ENCODE results near the gene NUDT19. TPM values are rescaled to one million over a fixed set of nuclear protein-coding genes. Genes with fewer than 3 reads are reported as not detected.
A peak's percentile ranks its signal among the peaks of the same experiment; 100 is the strongest.

The NUDT19 gene
- total RNA-seq, 1 experiment from 2014 or later = 6.1 TPM

- no peak overlapping the region for H3K4ac ChIP-seq (ENCODE audit: low read depth, low read length)
- no peak overlapping the region for H2BK20ac ChIP-seq (ENCODE audit: low read depth, low read length, poor library complexity, severe bottlenecking)
- H3K4me2 ChIP-seq (ENCODE audit: insufficient read depth, insufficient read length, low read length) = no peak overlapping the region
- H3K14ac ChIP-seq (ENCODE audit: insufficient read depth, low read length) = no peak overlapping the region
- Mint-ChIP-seq H3K27ac (no peak overlapping the region), H3K27me3 (ENCODE audit: low read depth) (no peaks in the 10 kb centered on the region; the same call in 1 of the 2 replicates), H3K36me3 (ENCODE audit: insufficient read depth in 1 of 3, low read depth in 3 of 3) (no peaks in the 10 kb centered on the region), H3K4me3 (no peak overlapping the region), H3K9me3 (no peaks in the 10 kb centered on the region), H3K4me1 (peaks cover 3 to 5% of the 10 kb centered on the region in 2 experiments; a peak in 3 of 4 replicates)
- H3K23me2 ChIP-seq (ENCODE audit: insufficient read length, low read depth, low read length, poor library complexity, severe bottlenecking) = no peaks in the 10 kb centered on the region
- H4K20me1 ChIP-seq (ENCODE audit: control insufficient read depth, insufficient read depth, insufficient read length) = no peaks in the 10 kb centered on the region
- H4K8ac ChIP-seq (replicated peaks; ENCODE audit: insufficient read length, low read depth, low read length) = no peak overlapping the region
- H3K27ac ChIP-seq (ENCODE audit: insufficient read length, low read depth, low read length) = no peak overlapping the region
- H2AK5ac ChIP-seq (ENCODE audit: insufficient read length, low read length) = no peak overlapping the region
- H3K9me3 ChIP-seq (ENCODE audit: control insufficient read depth, low read depth, low read length) = no peaks in the 10 kb centered on the region
- no peak overlapping the region for H3T11ph ChIP-seq (ENCODE audit: low read length)
- no peaks in the 10 kb centered on the region for H3K4me1 ChIP-seq (ENCODE audit: insufficient read depth, low read length)
- no peak overlapping the region for H2AFZ ChIP-seq (ENCODE audit: low read length)
- no peak overlapping the region for H2BK15ac ChIP-seq (ENCODE audit: low read depth, low read length)
- H3K23ac ChIP-seq (ENCODE audit: insufficient read length, low read depth, low read length) = no peak overlapping the region
- H3K18ac ChIP-seq (ENCODE audit: insufficient read length, low read depth, low read length) = no peak overlapping the region
- no peak overlapping the region for H4K5ac ChIP-seq (ENCODE audit: insufficient read length, low read depth, low read length)
- H3K9ac ChIP-seq (ENCODE audit: extremely low read depth, insufficient read length, low read length) = no peak overlapping the region
- no peaks in the 10 kb centered on the region for H3K27me3 ChIP-seq (ENCODE audit: insufficient read depth, low read length)
- no peak overlapping the region for H2BK12ac ChIP-seq (ENCODE audit: insufficient read length, low read depth, low read length)
- DNase-seq = no peak
- TF ChIP-seq CTCF (conservative IDR thresholded peaks at IDR 0.05) = peak; percentile 50
- no peaks in the 10 kb centered on the region for H3K79me2 ChIP-seq (ENCODE audit: insufficient read depth, low read length)
- no peak overlapping the region for H2BK120ac ChIP-seq (ENCODE audit: low read depth, low read length, poor library complexity, severe bottlenecking)
- H4K91ac ChIP-seq (ENCODE audit: insufficient read length, low read depth, low read length) = no peak overlapping the region
- no peaks in the 10 kb centered on the region for H3K79me1 ChIP-seq (ENCODE audit: insufficient read depth, low read depth, low read length, poor library complexity, severe bottlenecking)
- no peak overlapping the region for H2BK5ac ChIP-seq (ENCODE audit: insufficient read length, low read length)
- no peak overlapping the region for H3K56ac ChIP-seq (ENCODE audit: insufficient read length, low read depth, low read length)
- WGBS (ENCODE audit: extremely low coverage, insufficient read length, low lambda C conversion rate) = no CpG with 5 or more reads among the region's 5 CpGs
Measured at GRCh38 chr19:32748497-32748896, 56.9 kb downstream of the NUDT19 start.
